SK-N-SH treated with all-trans-retinoic acid at 6 μM for 48 hours (cell line): ENCODE data around the gene RAD51B.

Experiments
- TOX ChIP-seq: fragments of 250-450 bp; sonication (Bioruptor Pico); IDR thresholded peaks from 2 replicates; pipeline ENCODE4 v1.8.0; 2021; ENCODE audit warnings: mild to moderate bottlenecking, moderate library complexity, borderline replicate concordance
- ZC3H10 ChIP-seq: fragments of 250-450 bp; sonication (Bioruptor Pico); IDR thresholded peaks from 2 replicates; pipeline ENCODE4 v1.5.1; 2021; ENCODE audit warnings: mild to moderate bottlenecking, moderate library complexity
- ZFP30 ChIP-seq: fragments of 450-650 bp; formaldehyde crosslinking; IDR thresholded peaks from 2 replicates; pipeline ENCODE4 v1.5.0; 2022; ENCODE audit warnings: mild to moderate bottlenecking, moderate library complexity
- ZNF565 ChIP-seq: fragments of 450-650 bp; formaldehyde crosslinking; conservative IDR thresholded peaks from 2 replicates; pipeline ENCODE4 v1.5.0; 2020; ENCODE audit warnings: low read depth, mild to moderate bottlenecking, moderate library complexity
- ZNF70 ChIP-seq: fragments of 450-650 bp; formaldehyde crosslinking; IDR thresholded peaks from 2 replicates; pipeline ENCODE4 v1.5.0; 2020; ENCODE audit warnings: mild to moderate bottlenecking, moderate library complexity
- ZNF8 ChIP-seq: fragments of 450-650 bp; formaldehyde crosslinking; IDR thresholded peaks from 2 replicates; pipeline ENCODE4 v1.5.0; 2020; ENCODE audit warnings: mild to moderate bottlenecking, moderate library complexity

- TF ChIP-seq ZFP30 (CRISPR knock-in tag) (no peak), ZNF70 (CRISPR knock-in tag) (no peak), ZNF565 (no peak), ZC3H10 (no peak), ZNF8 (no peak), TOX (CRISPR knock-in tag) (no peak)
Measured at GRCh38 chr14:68523326-68523610, 703.7 kb downstream of the RAD51B start.
